DMS79 (cell line): ENCODE results near the gene LRRFIP2.

Source experiments
- DNase-seq: peaks from one replicate; lab custom pipeline; 2025; lab: John Stamatoyannopoulos, UW

LRRFIP2 gene

DNA sequence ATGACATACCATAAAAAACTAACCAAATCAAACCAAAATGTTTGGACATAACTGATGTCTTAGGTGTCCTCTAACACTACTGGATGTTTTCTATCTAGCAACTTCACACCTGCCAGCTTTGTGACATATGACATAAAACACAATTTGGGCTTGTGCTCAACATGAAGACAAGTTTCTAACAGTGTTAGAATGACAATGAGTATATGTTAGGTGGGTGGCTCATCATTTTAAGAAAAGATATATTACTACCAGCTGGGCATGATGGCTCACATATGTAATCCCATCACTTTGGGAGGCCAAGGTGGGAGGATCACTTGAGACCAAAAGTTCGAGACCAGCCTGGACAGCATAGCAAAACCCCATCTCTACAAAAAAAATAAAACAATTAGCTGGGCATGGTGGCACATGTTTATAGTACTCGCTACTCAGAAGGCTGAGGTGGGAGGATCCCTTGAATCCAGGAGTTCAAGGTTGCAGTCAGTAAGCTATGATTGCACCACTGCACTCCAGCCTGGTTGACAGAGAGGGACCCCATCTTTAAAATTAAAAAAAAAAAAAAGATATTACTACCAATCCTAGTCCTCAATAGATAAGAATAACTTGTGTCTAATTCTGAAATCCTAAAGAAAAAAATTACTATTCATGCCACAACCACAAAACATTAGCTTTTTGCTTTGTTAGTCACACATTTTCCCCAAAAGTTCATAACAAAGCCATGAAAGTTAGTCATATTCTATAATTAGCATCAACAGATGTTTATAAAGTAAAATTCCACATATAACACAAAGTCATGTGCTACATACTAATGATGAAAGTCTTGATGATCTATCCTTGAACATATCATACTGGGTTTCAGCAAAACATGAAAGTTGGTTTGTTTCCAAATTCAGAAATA is 59.9 kb downstream of the LRRFIP2 start:
- DNase-seq = no peak

DNA sequence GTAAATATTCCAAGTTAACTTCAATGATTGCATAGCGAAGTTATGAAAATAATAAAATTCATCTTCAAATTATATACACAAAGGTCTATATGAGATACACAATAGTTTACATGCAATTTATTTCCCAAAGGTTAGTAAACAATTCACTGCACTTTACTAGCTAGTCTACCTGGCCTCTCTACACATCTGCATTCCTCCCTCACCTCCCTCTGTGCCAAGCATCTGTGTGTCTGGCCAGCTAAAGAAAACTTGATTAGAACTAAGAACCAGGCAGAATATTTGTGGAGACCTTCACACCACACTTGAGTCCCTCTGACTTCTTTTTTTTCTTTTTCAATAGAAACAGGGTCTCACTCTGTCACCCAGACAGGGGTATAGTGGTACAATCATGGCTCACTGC is 61.4 kb downstream of the LRRFIP2 start:
- DNase-seq = no peak

- DNase-seq = no peak
Measured at GRCh38 chr3:37111199-37111598, 63.2 kb downstream of the LRRFIP2 start.

DNA sequence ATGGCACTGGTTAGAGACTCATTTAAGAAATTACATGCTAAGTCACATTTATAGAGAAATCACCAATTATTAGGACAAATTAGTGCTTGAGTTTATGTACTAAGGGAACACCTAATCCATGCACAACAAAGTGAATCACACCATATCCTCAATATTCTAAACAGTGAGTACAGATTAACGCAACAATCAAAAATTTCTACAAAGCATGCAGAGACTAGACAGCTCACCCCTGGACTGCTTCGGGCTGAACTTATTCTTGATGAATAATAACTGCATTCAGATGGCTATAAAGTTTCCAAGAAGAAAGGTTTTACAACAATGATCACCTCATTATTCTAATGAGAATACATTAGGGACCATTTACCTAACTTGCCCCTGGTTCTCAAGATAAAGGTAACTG is 66.5 kb downstream of the LRRFIP2 start:
- DNase-seq = no peak

- no peak for DNase-seq
Measured at GRCh38 chr3:37103103-37103808, 71.1 kb downstream of the LRRFIP2 start.

DNA sequence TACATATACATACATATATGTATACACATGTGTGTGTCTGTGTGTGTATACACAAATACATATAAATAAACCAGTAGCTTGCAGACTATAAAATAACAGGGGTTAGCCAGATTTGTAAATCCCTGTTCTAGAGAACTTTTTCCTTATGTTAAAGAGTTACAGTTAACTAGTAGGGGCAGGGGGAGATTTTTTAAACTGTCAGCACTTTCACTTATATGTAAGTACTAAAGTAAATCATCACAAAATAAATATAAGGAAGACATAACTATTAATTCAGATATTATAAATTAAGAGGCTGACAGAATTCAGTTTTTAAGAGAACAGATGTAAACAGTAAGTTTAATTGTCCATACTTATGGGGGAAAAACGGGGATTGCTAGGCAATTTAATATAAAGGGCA is 74.0 kb downstream of the LRRFIP2 start:
- DNase-seq = no peak

DNA sequence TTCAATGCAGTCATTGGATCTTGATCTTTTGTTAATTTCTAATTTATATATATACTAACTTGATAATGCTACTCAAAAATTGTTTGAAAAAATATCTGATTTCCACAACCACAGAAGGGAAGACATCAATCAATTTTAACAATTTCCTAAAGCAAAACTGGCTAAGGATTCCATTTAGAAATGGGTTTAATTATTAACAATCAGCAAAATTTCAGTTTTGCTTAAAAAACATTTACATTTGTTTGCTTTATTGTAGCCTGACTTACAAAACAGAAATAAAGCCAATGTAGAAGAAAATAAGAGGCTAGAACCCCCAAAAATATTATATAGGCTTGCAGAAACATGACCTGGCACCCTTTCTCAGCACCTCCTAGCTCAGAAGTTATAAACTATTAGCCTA is 74.9 kb downstream of the LRRFIP2 start:
- DNase-seq = no peak

GRCh38 chr3:37098884-37099283 is 75.5 kb downstream of the LRRFIP2 start:
- no peak for DNase-seq

- DNase-seq = no peak
Measured at GRCh38 chr3:37097776-37098175, 76.6 kb downstream of the LRRFIP2 start.

GRCh38 chr3:37096975-37097374 is 77.4 kb downstream of the LRRFIP2 start:
- DNase-seq = no peak

GRCh38 chr3:37096288-37096687 is 78.1 kb downstream of the LRRFIP2 start:
- no peak for DNase-seq

DNA sequence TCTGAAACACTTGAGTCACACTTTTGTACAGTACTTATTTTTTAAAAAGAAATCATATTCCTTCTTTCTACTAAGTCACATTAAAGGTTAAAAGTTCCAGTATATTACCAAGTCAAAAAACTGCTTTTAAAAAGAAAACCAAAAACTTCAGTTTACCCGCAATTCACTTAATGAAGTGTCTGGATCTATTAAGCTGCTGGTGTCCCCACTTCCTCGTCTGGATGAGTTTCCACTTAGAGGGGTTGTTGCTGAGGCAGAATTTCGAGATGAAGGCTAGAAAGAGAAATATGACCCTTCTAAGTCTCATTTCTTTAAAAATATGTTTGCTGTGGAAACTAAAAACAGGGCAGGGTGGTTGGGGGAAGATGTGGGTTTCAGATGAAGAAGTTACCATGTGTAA is 79.7 kb downstream of the LRRFIP2 start:
- DNase-seq = no peak

GRCh38 chr3:37093481-37093880 is 80.9 kb downstream of the LRRFIP2 start:
- DNase-seq = no peak

DNA sequence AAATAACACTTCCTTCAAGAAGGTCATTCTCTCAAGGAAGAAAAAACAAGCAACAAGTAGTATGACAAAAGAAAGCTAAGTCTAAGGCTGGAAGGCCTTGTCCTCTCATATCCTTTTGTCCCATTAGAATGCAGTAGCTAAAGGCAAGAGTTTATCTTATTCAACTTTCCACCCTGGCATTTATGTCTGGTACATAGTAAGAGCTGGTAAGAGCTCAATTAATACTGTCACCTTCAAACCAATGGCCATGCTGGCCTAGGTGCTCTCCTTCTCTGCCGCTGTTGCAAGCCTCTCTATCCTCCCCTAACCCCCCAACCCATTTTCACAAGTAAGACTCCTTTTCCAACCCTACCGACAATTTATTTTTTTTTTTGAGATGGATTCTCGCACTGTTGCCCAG is 81.9 kb downstream of the LRRFIP2 start:
- no peak for DNase-seq

DNA sequence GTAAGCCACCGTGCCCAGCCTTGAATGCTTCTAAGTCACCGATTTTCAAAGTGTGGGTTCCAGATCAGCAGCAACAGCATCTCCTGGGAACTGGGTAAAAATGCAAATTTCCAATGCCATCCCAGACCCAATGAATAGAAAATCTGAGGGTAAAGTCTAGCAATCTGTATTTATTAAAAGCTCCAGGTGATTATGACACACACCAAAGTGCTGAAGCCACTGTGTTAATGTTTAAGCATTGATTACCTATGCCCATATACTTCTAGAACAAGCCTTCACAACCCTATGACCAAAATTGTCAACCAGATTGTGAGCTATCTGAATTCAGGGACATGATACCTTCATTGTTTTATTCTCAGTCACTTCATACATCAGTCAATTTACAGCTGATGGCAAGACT is 86.5 kb downstream of the LRRFIP2 start:
- DNase-seq = no peak

DNA sequence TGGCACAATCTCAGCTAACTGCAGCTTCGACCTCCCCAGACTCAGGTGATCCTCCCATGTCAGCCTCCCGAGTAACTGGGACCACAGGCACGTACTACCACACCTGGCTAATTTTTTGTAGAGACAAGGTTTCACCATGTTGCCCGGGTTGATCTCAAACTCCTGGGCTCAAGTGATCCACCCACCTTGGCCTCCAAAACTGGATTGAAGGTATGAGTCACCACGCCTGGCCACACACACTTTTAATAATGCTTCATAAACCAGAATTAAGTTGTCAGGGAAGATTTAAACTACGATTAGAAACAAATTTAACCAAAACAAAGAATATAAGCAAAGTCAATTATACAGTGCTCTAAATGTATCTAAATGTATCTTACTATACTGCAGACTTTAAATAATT is 87.5 kb downstream of the LRRFIP2 start:
- DNase-seq = no peak

DNA sequence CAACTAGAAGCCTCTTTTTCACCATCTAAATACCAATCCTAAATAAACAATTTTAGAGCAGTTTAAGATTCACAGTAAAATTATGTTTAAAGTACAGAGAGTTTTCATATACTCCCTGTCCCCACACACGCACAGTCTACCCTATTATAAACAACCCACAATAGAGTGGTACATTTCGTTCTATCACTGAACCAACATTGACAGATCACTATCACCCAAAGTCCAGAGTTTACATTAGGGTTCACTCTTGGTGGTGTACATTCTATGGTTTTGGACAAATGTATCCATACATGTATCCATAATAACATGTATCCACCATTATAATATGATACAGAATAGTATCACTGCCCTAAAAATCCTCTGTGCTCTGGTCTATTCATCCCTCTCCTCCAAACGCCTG is 92.1 kb downstream of the LRRFIP2 start:
- no peak for DNase-seq

DNA sequence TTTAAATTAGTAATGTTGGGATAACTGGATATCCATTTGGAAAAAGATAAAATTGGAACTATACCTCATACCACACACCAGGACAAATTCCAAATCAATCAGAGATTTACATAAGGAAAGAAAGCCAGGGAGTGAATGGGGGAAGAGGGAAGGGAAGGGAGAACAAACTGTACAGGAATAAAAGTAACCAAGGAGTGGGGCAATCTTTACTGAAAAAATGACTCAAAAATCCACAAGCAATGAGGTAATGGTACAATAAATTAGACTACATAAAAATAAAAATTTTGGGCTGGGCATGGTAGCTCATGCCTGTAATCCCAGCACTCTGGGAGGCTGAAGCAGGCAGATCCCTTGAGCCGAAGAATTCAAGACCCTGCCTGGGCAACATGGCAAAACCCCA is 98.4 kb downstream of the LRRFIP2 start:
- no peak for DNase-seq

- DNase-seq = no peak
Measured at GRCh38 chr3:37074178-37074577, 100.2 kb downstream of the LRRFIP2 start.

DNA sequence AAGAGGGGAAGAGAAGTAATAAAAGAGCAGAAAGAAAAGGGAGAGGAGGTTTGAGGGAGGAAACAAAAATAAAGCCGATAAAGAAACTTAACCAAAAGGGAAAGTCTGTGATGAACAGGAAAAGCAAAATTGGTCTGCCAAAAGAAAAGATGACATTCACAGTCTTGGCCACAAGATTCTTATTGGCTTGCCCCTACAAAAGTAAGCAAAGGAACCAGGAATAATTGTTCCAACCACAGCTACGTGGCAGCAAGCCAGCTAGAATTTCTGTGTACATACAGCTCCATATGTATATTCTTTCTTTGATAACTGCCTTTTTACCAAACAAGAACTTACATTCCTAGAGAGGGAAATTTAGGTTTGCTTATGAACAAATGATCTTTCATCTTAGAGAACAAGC is 101.5 kb downstream of the LRRFIP2 start:
- no peak for DNase-seq

DNA sequence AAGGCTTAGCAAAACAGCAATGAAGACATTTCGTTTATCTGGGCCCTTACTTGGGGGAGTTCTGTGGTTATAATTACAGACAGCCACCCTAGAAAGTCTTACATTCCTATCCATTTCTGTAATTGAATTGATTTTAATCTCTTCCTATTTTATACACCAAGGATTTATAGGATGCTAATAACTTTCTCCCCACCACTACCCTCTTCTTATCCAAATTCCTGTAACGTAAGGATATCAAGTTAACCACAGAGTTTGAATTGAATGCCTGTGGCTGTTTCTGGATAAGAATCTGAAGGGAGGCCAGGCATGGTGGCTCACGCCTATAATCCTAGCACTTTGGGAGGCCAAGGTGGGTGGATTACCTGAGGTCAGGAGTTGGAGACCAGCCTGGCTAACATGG is 102.5 kb downstream of the LRRFIP2 start:
- DNase-seq = no peak

- no peak for DNase-seq
Measured at GRCh38 chr3:37068031-37068430, 106.4 kb downstream of the LRRFIP2 start.

GRCh38 chr3:37067577-37067976 is 106.8 kb downstream of the LRRFIP2 start:
- no peak for DNase-seq

DNA sequence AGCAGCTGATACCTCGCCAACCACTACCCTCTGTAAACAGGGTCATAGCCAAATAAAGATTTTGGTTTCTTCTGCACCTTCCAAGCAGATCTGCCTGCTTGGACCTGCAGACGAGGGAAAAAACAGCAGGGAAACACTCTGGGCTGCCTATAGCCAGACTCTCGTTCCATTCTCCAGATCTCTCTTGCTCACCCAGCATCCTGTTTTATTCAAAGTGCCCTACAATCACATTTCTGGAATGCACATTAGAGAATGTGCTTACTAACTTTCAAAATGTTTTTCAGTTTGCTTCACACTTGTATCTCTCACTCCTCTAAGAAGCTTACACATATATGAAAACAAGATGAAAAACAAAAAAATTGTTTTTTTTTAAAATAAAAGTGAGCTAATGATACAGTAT is 109.6 kb downstream of the LRRFIP2 start:
- no peak for DNase-seq
